ENCODE measurements around the gene KMT2C.

The KMT2C gene

DNA sequence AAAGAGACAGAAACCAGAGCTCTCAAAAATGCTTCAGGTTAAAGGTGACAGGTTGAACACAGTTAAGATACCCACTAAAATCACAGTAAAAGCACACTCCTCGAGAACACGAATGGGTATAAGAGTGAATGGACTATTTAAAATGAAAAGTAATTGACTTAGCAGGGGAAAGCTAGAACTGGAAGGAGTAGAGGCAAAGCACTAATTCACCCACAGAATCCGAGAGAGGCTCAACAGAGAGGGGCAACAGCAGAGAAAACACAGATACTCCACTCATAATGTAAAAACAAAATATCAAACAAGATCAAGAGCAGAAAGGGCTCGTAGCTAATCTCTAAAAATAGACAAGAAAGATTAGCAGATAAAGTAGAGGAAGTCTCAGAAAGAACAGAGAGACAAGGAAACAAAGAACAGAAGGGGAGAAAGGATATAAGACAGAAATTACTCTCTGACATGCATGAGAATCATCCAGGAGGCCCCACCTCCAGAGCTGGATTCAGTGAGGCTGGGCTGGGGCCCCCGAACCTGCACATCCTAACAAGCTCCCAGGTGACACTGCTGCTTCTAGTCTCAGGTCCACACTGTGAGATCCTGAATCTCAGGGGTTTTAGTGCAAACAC, 292.7 kb downstream of the KMT2C start:
- DNase-seq (ENCODE audit: low spot score): no peak

DNA sequence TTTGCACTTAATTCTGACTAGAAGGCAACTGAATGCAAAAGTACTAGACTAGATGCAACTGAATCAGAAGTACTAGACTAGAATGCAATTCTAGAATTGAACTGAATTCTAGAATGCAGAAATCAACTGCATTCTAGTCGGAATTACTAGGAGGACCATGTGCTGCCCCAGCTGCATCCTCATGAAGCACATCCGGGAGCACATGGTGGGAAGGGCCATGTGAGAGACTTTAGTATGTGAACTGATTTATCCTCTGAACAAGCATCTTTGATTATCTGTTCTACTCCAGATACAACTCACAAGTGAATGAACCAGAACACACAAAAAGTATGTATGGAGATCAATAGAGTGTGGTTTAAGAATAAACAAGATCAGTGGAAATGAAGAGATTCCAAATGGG, 295.2 kb downstream of the KMT2C start:
- DNase-seq (ENCODE audit: low spot score): no peak

DNA sequence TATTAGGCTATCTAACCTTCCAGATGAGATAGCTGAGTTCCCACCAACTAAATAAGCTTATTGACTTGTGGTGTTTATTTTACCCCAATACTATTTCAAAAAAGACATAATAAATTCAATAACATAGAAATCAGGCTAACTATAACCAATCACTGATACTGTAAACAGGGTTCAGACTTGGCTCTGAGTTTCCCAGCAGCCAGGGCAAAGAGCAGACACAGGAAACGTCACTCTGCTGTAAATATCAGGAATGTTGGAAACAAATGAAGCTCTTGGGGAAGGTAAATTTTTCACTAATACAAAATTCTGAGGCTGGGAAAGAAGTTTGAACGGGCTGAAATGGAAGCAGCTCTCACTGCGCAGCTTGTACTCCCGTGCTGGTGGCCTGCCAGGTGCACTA, 295.7 kb downstream of the KMT2C start:
- DNase-seq (ENCODE audit: low spot score): no peak

DNA sequence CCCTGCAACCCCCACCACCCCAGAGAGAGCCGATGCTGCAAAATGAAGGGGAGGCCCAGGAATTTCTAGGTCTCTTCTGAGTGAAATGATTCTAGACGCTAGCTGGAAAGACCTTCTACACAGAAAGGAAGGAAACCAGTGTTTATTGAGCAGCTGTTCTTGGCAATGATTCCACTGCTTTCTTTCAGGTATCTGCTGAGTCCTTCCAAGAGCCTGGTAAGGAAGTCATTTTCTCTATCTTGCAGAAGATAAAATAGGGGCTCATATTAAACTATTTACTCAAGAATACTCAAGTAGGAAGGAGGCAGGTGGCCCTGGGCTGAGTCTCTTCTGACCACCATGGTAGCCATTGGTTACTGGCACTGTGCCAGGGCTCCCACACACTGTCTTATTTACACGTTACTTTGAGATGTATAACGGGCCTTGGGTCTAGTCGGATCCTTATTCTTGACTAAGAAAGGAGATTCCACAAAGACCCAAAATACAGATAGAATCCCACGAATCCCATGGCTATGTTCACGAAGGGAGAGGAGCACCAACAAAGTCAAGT, 298.3 kb downstream of the KMT2C start:
- no peak for DNase-seq (ENCODE audit: low spot score)

DNA sequence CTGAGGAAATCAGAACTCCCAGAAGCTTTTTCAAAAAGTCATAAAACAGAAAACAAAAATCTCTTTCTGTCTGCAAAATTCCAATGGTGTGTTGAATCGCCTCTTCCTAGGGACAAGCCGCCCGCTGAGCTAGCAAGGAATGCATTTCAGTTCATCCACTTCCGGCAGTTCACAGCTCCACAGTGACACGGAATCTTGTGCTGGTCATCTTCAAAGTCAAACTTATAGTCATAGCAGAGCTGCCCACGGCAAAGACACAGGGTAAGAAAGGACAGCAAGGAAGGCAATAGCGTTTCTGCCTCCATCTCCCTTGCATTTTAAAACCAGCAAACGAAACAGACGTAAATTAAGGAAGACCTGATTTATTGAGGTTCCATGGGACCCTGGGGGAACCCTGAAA, 299.1 kb downstream of the KMT2C start:
- DNase-seq (ENCODE audit: low spot score): no peak

DNA sequence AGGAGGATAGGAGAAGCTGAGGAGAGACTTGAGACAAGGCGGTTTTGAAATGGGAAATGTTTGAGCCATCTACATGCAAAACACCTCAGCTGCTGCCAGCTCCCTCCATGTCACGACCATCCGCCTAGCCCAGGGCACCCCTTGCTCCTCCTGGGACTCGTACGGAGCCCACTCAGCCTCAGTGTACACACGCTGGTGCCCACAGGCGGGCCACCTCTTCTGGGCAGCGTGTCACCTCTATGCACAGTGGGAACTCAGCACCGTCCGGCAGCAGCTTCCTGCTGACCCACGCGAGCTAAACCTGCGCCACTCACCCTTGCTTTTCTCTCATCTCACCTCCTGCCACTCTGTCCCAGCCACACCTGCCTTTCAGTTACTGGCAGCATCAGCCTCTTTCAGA, 302.0 kb downstream of the KMT2C start:
- DNase-seq (ENCODE audit: low spot score): no peak

DNA sequence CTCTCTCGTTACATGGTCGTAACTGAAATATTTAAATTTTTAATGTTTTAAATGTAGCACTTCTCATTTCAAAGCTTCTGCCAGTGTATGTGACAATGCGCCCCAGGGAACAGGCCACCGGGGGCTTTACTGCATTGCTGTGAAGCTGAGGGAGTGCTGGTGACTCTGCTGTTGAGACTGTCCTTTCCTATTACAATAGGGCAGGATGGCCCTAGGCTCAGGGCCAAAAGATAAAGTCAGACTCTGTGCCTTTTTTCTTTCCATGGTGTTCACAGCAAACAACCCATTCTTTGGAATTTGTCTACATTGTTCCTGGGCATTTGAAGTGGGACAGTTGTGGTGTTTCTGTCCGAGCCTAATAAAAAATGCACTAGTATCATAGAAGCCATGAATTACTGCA, 303.0 kb downstream of the KMT2C start:
- no peak for DNase-seq (ENCODE audit: low spot score)

DNA sequence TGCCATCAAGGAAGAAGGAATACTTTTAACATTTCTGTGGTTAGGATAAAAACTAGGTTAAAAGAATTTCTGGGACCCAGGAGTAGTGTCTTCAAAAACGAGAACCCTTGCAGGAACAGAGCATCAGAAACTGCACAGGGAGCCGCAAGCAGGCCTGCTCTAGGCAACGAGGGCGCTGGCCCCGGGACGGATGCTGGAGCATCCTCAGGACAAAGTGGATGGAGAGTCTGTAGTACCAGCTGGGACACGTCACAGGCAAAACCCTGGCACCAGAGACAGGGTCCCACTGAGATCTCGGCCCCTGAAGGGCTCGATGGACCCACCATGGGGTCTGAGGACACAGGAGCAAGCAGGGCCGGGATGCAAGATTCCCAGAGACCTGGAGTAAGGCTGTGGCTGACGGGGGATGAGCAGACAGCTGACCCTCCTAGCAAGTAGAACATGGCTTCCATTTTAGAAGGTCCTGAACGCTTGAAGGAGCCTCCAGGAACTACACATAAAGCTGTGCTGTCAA, 303.8 kb downstream of the KMT2C start:
- DNase-seq (ENCODE audit: low spot score): no peak

DNA sequence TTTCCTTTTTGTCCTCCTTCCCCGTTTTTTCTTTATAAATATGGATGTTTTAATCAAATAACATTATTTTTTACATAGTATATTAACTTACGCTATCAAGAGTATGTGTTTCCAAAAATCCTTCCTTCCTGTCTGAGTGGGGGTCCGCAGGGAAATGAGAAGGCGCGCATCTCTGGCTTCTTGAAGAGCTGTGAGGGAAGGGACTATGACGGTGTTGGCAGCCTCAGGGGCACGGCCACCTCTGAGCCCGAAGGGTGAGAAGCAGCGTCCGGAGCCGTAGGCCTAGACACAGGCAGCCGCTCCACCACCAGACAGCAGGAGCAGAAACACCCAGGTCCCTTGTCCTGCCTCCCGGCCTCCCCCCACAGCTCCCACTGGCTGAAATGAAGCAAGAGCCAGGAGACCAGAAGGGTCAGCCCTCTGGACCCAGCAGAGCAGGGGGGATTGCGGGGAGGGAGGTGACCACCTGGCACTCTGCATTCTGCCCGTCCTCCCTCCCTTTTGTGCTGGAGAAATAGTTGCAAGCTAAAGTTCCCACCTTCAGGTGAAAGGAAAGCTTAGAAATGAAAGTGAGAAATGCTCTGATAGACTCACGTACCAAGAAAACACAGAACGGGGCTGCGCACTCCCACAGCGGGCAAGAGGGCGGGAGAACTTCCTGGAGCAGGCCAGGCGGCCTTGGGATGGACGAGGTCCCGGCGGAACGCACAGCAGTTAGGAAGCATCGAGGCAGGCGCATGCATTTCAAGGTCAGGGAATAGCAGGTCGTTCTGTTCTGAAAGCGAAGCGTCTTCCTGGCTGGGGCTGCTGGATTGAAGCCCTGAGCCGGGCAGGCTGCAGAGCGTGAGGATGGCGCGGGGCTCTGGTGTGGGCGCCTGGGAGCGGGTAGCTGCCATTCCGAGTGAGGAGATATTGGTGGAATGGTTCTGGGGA, 304.9 kb downstream of the KMT2C start:
- DNase-seq (ENCODE audit: low spot score): no peak

DNA sequence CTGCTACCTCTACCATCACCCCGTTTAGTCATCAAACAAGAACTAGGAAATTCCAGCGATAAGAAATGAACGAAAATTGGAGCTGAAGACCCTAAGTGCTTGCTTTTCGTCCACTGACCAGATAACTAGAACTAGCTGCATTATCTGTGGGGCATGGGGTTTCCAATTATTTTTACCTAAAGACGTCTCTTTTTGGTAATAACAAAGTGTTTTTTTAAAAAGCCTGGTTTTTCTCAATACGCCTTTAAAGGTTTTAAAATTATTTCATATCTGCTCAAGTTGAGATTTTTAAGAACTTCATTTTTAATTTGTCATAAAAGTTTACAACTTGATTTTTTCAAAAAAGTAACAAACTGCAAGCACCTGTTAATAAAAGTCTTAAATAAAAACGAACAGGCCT, 306.1 kb downstream of the KMT2C start:
- DNase-seq (ENCODE audit: low spot score): no peak

DNA sequence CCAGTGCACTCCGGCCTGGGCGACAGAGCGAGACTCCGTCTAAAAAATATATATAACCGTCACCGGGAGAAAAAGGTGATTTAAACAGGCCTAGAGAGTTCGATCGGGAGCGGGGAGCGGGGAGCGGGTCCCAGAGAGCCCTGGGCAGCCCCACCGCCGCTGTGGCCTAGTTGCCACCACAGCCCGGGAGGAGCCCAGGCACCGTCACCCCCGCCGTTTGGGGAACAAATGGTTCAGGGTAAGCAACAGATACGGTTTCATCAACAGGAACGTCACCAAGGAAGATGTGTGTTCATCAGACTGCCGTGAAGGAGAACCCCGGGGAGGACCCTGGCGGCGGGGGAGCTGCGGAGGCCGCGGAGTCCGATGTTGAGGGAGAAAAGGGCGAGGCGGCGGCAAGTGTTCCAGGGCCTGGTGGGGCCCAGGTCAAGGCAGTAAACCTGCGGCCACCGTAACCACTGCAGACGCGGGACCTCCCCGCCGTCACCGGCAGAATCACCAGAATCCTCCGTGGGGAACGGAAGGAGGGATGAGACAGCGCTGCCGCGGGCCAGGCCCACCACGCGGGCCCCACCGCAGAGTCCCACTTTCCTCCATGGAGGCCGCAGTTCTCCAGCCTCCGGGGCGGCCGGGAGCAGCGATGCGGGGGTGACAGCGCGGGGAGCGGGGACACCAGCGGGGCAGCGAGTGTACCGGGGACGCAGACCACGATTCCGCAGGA, 306.9 kb downstream of the KMT2C start:
- DNase-seq (ENCODE audit: low spot score): no peak

DNA sequence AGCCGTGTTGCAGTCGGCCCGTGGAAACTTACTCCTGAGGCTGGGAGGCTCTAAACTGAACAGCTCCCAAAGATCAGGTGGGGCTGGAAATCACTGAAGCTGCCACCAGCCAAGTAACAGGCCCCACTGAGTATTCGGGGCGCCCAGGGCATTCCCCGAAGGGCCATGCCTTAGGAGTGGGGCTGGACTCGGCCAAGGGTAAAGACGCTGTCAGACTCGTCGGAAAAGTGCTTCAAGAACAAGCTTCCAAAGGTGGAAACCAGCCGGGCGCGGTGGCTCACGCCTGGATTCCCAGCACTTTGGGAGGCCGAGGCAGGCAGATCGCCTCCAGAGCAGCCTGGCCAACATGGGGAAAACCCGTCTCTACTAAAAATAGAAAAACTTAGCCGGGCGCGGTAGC, 307.6 kb downstream of the KMT2C start:
- no peak for DNase-seq (ENCODE audit: low spot score)

DNA sequence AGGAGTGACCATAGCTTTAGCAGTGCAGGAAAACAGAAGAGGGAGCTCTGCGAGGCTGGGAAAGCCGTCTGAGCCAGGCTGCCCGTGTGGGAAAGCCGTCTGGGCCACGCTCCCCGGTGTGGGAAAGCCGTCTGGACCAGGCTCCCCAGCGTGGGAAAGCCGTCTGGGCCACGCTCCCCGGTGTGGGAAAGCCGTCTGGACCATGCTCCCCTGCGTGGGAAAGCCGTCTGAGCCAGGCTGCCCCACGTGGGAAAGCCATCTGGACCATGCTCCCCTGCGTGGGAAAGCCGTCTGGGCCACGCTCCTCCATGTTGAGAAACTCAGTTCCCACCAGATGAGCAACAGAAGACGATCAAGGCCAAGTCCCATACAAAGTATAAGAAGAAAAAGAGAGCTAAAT, 308.6 kb downstream of the KMT2C start:
- no peak for DNase-seq (ENCODE audit: low spot score)

DNA sequence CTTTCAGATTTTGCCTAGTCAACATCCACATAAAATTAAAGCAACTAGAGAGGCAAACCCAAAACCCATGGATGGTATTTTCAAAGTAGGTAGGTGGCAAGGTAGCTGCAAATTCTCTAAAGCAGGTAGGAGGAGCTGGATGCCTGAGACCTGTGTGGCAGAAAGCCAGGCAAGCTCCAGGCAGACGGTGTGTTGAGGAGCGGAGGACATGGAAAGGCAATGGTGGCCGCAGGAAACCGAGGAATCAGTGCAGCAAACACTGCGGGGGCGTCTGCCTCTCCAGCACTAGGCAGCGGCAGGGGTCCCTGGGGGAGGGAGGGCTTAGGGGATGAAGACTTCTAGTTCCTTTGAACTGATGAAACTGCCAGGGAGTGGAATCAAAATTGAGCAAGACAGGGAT, 309.1 kb downstream of the KMT2C start:
- DNase-seq (ENCODE audit: low spot score): no peak

DNA sequence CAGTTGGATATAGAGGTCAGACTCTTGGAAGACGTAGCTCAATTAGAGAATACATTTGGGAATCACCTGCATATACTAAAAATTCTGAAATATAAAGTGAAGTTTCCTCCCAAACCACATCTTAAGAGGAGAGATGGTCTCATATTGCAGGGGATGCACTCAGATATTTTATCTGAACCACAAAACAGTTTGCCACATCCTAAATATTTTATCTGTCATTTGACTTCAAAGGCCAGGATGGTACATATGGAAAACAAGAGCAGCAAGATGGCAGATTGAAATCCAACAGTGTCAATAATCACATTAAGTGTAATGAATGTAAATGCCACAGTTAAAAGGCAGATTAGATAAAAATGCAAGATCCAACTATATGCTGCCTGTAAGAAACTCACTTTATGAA, 313.3 kb downstream of the KMT2C start:
- DNase-seq (ENCODE audit: low spot score): no peak

DNA sequence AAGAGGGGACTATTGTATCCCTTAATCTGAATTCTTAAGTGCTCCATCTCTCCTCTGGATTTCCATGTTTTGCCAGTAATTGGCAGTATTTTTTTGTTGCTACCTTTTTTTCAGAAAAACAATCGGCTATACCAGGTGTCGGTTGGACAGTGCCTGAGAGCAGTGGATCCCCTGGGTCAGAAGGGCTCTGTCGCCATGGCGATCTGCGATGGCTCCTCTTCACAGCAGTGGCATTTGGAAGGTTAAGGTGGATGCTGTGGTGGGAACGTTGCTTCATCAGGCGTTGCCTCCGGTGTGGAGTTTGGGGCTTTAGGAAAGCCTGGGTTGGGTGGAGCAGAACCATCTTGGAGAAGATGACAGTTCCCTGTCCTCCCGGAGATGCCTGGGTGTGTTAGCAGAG, 314.4 kb downstream of the KMT2C start:
- DNase-seq (ENCODE audit: low spot score): no peak

DNA sequence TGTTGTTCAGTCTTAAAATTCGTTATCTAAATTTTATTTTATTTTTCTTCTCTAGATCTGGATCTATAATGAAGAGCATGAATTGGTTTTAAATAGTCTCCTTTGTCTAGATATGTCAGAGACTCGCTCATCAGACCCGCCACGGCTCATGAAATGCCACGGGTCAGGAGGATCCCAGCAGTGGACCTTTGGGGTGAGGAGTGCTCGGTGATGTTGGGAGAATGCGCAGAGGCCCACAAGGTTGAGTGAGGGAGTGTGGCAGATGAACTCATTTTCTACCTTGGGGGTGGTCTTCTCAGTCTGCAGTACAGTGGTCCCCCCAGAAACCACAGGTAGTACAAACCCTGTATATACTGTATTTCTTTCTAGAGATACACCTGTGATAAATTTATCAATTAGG, 315.0 kb downstream of the KMT2C start:
- no peak for DNase-seq (ENCODE audit: low spot score)

DNA sequence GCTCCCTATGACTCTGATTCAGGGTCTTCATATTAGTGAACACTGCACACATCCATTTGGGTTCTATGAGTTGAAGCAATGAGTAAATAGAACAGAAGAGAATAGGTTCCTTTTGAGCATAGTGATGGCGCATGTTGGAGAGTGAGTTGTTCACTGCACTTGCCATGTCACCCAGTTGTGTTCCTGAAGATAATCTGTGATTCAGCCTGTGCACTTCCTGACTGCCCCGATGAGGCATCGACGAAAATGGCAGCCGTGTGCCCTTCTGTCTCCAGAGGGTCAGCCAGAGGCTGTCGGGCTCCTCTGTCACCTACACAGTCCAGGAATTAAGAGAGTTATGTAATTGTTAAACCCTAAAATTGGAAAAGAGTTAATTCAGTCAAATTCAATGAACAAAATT, 315.6 kb downstream of the KMT2C start:
- DNase-seq (ENCODE audit: low spot score): no peak

DNA sequence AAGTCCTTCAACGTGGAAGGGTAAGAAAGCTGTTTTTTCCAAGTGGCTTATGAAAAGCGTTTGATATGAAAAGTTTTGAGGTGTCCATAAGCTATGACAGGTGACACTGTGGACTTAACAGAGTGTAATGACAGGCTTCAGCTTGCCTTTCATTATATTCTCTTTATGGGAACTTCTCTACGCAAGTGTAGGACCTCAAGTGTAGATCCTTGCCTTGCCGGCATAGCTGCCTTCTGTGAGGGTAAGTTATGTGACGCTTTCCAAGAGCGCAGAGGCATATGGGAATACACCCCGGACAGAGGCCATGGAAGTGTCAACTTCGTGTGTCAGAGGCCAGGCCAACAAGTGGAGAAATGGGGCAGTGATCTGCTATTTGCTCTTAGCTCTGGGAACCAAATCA, 318.4 kb downstream of the KMT2C start:
- no peak for DNase-seq (ENCODE audit: low spot score)

DNA sequence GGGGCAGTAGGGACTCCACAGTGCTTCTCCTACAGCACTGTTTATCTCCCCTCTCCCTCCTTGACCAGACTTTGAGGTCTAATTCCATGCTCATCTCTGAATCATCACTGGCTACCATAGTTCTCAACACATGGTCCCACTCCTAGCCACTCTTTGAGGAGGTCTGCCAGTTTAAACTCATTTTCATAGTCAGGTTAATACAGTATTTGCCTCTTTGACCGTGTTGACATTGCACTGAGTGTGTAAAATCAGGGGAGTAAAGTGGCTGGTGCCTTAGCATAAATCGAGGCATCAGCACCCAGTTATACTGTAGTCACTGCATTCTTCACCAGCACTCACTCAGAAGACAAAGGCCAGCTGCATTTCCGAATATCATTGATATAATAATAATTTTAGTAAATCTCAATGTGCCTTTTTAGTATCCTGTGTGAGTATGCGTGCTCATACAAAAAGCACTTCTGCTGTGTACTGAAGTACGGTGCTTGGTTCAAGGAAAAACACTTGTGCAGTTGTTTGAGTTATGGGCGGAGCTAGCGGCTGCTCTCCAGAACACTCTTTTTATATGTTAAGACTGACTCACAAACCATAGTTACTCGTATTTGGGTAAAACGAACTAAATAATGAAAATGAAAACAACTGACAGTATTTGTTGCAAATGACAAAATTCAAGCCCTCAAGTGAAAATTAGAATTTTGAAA, 320.6 kb downstream of the KMT2C start:
- DNase-seq (ENCODE audit: low spot score): no peak

DNA sequence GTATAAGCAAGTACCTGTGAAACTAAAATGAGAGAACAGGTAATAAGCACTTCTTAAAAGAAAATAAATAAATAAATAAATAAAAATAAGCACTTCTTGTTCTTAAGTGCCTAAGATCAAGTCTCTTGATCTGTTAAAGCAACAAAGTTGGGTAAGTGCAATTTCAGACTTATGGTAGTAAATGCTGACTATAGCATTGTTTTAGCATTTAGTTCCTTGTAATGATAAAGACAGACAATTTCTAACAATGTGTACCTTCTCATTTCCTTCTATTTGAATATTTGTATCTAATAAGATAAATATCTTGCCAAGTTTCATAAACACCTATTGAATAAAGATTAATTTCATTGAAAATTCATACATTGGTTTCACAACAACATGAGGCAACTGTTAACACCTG, 323.0 kb downstream of the KMT2C start:
- DNase-seq (ENCODE audit: low spot score): no peak

DNA sequence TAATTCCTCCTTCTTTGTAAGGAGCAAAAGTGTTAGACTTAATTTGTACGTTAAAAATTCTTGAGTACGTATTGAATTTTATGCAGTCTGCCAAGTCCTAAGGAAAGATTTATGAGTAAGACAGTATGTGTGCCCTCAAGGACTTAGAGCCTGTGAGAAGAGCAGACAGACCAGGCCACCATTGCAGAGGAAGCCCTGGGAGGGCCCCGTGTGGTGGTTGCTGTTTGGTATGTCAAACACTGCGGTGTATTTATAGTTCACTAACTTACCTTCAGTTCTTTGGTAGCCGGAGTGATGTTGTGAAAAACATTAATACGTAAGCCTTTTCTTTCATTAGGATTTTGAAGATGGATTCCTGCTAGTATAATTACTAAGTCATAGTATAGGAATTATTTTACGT, 327.4 kb downstream of the KMT2C start:
- DNase-seq (ENCODE audit: low spot score): no peak

All from activated CD4-positive, alpha-beta T cell treated with anti-CD3 and anti-CD28 coated beads, Interleukin-2, Interleukin-4, amounts not matched to agents 100 ng/mL and 50 ng/mL, durations not matched to agents 16 hours and 8 hours (primary cell).